H1 (cell line): Measurements from ENCODE around the gene CACNA2D1. TPM values are rescaled to one million over a fixed set of nuclear protein-coding genes. Genes with fewer than 3 reads are reported as not detected.

Experiments
- CREB1 ChIP-seq: IDR thresholded peaks from 2 replicates; pipeline ENCODE4 v1.6.1; 2012; ENCODE audit warnings: inconsistent platforms
- polyA plus RNA-seq, 7 experiments: library from polyadenylated mRNA; depleted of rRNA in 3 of 7; stranded (reverse) in 5 of 7; unstranded in 2 of 7; fragments of >200 nt in 5 of 7; fragments of 200-250 nt in 2 of 7; gene quantifications; 1 replicate in 5 of 7; 2 replicates in 1 of 7; 4 replicates in 1 of 7; pipeline versions ENCODE4 v1.2.1 to v1.2.3, GENCODE V29; 2011 to 2013; ENCODE audit warnings: missing spikeins in 2 of 7, mixed read lengths in 2 of 7
- total RNA-seq: library from RNA; stranded (reverse); fragmentation: NEBNext Ultra II Directional; extraction: Animal tissue kit (Norgen Biotek cat#: 25700); gene quantifications from 2 replicates; pipeline ENCODE4 v1.2.1, GENCODE V29; 2021
- TF ChIP-seq, protein P1 (sequence below): fragments of 300-600 bp; sonication (generic); IDR thresholded peaks from 2 replicates; pipeline ENCODE4 v1.7.1; 2012; ENCODE audit warnings: low read length, moderate library complexity, mild to moderate bottlenecking, inconsistent platforms; ENCODE audit not compliant: insufficient replicate concordance

The CACNA2D1 gene
- total and polyA plus RNA-seq, 2 of the 8 experiments (the other 6 are each of a cell fraction or from before 2014, with no cell fraction given): 4.3 to 27.3 TPM

- TF ChIP-seq, protein P1, sequence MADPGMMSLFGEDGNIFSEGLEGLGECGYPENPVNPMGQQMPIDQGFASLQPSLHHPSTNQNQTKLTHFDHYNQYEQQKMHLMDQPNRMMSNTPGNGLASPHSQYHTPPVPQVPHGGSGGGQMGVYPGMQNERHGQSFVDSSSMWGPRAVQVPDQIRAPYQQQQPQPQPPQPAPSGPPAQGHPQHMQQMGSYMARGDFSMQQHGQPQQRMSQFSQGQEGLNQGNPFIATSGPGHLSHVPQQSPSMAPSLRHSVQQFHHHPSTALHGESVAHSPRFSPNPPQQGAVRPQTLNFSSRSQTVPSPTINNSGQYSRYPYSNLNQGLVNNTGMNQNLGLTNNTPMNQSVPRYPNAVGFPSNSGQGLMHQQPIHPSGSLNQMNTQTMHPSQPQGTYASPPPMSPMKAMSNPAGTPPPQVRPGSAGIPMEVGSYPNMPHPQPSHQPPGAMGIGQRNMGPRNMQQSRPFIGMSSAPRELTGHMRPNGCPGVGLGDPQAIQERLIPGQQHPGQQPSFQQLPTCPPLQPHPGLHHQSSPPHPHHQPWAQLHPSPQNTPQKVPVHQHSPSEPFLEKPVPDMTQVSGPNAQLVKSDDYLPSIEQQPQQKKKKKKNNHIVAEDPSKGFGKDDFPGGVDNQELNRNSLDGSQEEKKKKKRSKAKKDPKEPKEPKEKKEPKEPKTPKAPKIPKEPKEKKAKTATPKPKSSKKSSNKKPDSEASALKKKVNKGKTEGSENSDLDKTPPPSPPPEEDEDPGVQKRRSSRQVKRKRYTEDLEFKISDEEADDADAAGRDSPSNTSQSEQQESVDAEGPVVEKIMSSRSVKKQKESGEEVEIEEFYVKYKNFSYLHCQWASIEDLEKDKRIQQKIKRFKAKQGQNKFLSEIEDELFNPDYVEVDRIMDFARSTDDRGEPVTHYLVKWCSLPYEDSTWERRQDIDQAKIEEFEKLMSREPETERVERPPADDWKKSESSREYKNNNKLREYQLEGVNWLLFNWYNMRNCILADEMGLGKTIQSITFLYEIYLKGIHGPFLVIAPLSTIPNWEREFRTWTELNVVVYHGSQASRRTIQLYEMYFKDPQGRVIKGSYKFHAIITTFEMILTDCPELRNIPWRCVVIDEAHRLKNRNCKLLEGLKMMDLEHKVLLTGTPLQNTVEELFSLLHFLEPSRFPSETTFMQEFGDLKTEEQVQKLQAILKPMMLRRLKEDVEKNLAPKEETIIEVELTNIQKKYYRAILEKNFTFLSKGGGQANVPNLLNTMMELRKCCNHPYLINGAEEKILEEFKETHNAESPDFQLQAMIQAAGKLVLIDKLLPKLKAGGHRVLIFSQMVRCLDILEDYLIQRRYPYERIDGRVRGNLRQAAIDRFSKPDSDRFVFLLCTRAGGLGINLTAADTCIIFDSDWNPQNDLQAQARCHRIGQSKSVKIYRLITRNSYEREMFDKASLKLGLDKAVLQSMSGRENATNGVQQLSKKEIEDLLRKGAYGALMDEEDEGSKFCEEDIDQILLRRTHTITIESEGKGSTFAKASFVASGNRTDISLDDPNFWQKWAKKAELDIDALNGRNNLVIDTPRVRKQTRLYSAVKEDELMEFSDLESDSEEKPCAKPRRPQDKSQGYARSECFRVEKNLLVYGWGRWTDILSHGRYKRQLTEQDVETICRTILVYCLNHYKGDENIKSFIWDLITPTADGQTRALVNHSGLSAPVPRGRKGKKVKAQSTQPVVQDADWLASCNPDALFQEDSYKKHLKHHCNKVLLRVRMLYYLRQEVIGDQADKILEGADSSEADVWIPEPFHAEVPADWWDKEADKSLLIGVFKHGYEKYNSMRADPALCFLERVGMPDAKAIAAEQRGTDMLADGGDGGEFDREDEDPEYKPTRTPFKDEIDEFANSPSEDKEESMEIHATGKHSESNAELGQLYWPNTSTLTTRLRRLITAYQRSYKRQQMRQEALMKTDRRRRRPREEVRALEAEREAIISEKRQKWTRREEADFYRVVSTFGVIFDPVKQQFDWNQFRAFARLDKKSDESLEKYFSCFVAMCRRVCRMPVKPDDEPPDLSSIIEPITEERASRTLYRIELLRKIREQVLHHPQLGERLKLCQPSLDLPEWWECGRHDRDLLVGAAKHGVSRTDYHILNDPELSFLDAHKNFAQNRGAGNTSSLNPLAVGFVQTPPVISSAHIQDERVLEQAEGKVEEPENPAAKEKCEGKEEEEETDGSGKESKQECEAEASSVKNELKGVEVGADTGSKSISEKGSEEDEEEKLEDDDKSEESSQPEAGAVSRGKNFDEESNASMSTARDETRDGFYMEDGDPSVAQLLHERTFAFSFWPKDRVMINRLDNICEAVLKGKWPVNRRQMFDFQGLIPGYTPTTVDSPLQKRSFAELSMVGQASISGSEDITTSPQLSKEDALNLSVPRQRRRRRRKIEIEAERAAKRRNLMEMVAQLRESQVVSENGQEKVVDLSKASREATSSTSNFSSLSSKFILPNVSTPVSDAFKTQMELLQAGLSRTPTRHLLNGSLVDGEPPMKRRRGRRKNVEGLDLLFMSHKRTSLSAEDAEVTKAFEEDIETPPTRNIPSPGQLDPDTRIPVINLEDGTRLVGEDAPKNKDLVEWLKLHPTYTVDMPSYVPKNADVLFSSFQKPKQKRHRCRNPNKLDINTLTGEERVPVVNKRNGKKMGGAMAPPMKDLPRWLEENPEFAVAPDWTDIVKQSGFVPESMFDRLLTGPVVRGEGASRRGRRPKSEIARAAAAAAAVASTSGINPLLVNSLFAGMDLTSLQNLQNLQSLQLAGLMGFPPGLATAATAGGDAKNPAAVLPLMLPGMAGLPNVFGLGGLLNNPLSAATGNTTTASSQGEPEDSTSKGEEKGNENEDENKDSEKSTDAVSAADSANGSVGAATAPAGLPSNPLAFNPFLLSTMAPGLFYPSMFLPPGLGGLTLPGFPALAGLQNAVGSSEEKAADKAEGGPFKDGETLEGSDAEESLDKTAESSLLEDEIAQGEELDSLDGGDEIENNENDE: no peak
- no peak for TF ChIP-seq CREB1
Observed at GRCh38 chr7:82289889-82290288, 153.7 kb downstream of the CACNA2D1 start (continued).
